Tibial nerve (tissue), 3 donors: ENCODE data around the gene ANKMY2.

Experiments used
- CTCF ChIP-seq, 5 experiments: fragments of 200-600 bp in 3 of 5; fragments of 450-650 bp in 2 of 5; sonication (generic) in 3 of 5; IDR thresholded peaks; one replicate each; pipeline ENCODE4 v1.5.1; 2016 to 2019; ENCODE audit warnings: antibody characterized with exemption in 5 of 5, mild to moderate bottlenecking in 3 of 5, moderate library complexity in 2 of 5
- POLR2A ChIP-seq, 2 donors: fragments of 450-650 bp; IDR thresholded peaks; one replicate each; pipeline ENCODE4 v1.6.1; 2017; ENCODE audit warnings: antibody characterized with exemption in 2 of 2, mild to moderate bottlenecking in 2 of 2, moderate library complexity in 2 of 2

- TF ChIP-seq CTCF (IDR thresholded peaks at IDR 0.05) = no peak
- no peak for TF ChIP-seq POLR2A (IDR thresholded peaks at IDR 0.05)
Observed at GRCh38 chr7:16550671-16551070, 94.9 kb downstream of the ANKMY2 start.
